HEK293 (cell line): ENCODE measurements around the gene ARMC5.

ENCODE experiments used
- CTCF ChIP-seq: fragments of 450-650 bp; formaldehyde crosslinking; IDR thresholded peaks from 2 replicates; pipeline ENCODE4 v1.5.1; 2016; ENCODE audit warnings: missing biosample characterization, missing genetic modification characterization
- KLF9 ChIP-seq: fragments of 450-650 bp; formaldehyde crosslinking; IDR thresholded peaks from 2 replicates; pipeline ENCODE4 v1.5.1; 2016; ENCODE audit warnings: missing biosample characterization, missing genetic modification characterization, low read depth
- PBX3 ChIP-seq: sonication (generic); formaldehyde crosslinking; IDR thresholded peaks from 2 replicates; pipeline ENCODE4 v1.8.1; 2022; ENCODE audit warnings: mild to moderate bottlenecking, moderate library complexity, missing genetic modification reagents
- ZBTB21 ChIP-seq: fragments of 450-650 bp; formaldehyde crosslinking; IDR thresholded peaks from 2 replicates; pipeline ENCODE4 v1.5.1; 2017; ENCODE audit warnings: missing biosample characterization, missing genetic modification characterization

GRCh38 chr16:31486045-31486444, 26.7 kb downstream of the ARMC5 start:
- TF ChIP-seq CTCF (tag by site-specific recombination) = no peak
- TF ChIP-seq ZBTB21 (tag by site-specific recombination) = no peak
- TF ChIP-seq KLF9 = no peak
- no peak for TF ChIP-seq PBX3 (CRISPR knock-in tag)
